Activated gamma-delta T cell (primary cell): ENCODE results near the gene VPS26B.

ENCODE experiments used
- DNase-seq: peaks from one replicate; lab custom pipeline; 2025; lab: John Stamatoyannopoulos, UW

VPS26B gene

DNA sequence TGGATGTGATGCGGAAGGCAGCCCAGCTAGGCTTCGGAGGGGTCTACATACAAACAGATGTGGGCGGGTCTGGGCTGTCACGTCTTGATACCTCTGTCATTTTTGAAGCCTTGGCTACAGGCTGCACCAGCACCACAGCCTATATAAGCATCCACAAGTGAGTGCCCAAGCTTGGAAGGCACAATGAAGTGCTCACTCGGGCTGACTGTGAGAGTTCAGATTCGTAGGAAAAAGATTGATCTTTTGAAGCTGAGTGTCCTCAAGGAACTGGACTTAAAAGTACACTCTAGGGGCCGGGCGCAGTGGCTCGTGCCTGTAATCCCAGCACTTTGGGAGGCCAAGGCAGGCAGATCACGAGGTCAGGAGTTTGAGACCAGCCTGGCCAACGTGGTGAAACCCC, 32.6 kb downstream of the VPS26B start:
- DNase-seq = no peak

DNA sequence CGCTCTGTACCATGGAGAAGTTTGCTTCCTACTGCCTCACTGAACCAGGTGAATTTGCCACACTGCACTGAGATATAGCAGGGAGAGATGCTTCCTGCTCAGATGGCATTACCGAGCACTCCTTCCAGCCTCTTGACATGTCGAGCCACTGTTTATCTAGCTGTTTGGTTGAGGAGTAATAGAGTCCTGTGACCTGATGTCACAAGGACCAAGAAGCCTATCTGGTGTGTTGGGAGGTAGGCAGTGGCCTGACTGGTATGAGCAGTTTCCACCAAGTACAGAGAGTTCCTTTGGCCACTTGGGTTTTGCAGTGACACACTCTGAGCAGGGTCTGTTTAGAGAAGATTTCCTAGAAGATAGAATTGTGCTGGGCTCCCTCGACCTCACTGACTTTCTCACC, 34.1 kb downstream of the VPS26B start:
- DNase-seq = no peak

DNA sequence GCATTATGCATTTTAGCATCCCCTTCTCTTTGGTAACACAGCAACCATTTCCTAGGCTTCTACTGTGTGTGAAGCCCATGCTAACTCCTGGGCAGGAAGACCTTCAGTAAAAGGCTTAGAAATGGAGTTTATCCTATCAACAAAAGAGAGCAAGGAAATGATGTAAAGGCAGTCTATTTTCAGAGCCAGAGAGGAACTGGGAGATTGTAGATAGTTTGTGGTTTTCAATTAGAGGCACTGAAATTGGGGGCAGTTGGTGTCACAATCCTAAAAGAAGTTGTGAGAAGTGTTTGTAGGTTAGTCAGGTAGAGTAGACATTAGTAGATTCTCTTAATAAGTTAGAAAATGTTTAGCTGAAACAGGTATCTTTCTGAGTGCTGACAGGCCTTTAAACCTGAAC, 36.0 kb downstream of the VPS26B start:
- DNase-seq = no peak

DNA sequence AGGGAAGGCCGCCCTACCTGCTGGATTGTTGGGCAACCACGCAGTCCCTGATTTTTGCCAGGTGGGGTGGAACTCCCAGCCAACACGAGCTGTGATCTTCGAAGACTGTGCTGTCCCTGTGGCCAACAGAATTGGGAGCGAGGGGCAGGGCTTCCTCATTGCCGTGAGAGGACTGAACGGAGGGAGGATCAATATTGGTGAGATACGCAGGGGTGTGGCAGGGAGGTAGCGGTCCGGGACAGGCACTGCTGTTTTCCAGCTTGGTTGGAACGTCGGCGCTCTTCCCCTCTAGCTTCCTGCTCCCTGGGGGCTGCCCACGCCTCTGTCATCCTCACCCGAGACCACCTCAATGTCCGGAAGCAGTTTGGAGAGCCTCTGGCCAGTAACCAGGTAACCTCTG, 36.5 kb downstream of the VPS26B start:
- DNase-seq = no peak

GRCh38 chr11:134261626-134262488, 37.4 kb downstream of the VPS26B start:
- DNase-seq = no peak

DNA sequence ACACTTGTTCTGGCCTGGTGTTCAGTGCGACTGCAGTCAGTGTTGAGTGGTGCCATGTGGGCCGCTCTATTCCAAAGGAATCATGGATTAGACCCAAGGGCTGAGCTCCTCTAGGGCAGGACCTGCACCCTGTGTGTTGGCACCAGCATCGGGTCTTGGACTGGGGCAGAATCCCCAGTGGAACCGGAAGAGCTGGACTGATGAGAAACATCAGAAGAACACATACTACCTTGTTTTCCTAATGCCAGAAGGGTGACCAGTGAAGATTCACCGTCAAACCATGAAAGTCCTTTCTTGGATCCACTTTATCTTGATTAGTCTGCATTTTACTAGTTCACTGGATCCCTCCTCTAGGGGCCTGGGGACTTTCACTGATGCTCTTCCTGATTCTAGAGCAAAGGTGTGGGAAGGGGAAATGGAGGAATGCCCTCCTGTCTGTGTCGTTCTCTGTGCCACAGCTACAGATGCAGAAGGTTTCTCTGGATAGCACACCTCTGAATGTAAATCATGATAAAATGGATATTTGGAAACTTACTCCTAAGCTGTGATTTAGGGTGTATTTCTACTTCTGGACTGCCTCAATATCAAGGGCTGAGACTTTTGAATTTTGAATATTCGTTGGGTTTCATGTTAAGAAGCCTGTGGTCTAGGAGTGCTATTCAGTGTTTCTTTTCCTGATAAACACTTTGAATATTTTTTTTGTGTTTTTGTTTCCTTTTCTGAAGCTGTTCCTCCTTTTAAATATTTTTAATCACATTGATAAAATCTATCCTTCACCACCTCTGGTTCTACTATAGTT, 40.7 kb downstream of the VPS26B start:
- DNase-seq = no peak

DNA sequence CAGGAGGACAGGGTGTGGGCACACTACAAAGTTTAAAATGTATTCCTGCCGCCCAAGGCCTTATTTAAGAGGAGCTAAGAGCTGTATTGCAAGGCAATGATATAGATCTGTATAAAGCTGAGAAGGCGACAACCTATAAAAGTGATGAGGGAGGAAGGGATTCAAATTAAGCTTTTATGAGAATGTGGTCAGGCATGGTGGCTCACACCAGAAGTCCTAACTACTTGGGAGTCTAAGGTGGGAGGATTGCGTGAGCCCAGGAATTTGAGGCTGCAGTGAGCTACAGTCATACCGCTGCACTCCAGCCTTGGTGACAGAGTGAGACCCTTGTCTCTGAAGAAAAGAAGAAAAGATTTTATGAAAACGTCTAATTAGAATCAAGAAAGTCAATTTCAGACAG, 42.0 kb downstream of the VPS26B start:
- no peak for DNase-seq

DNA sequence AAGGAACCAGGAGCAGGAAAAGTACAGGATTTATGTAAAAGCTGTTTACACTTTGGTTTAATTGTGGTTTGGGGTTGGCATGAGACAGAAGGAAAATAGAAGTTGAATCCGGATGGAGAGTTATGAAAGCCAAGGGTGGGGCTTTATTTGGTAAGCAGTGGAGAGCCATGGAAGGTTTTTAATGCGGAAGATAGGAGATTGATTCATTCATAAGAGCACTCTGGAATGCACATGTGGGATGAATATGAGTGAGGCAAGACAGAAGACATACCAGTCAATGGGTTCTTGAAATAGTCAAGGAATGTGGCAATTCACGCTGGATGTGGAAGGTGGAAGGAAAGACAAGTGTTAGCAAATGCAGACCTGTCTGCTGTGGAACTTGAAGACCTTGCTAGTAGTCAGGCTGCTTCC, 42.4 kb downstream of the VPS26B start:
- no peak for DNase-seq

- no peak for DNase-seq
These were observed 43.0 kb downstream of the VPS26B start for GRCh38 chr11:134267461-134267860.

DNA sequence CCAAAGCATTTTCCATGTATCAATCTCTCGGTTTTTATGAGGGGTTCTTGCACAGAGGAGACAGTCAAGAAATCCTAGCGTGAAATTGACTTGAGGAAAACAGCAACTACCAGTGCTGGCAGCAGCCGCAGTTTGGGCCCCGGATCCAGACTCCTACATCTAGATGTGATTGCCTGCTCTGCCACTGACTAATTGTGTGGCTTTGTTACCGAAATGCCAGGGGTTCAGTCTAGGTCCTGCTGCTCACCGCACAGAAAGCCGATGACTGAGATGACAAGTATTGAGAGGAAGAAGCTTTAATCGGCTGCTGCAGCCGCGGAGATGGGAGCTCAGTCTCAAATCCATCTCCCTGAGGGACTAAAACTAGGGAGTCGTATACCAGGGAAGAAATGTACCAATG, 43.5 kb downstream of the VPS26B start:
- no peak for DNase-seq

DNA sequence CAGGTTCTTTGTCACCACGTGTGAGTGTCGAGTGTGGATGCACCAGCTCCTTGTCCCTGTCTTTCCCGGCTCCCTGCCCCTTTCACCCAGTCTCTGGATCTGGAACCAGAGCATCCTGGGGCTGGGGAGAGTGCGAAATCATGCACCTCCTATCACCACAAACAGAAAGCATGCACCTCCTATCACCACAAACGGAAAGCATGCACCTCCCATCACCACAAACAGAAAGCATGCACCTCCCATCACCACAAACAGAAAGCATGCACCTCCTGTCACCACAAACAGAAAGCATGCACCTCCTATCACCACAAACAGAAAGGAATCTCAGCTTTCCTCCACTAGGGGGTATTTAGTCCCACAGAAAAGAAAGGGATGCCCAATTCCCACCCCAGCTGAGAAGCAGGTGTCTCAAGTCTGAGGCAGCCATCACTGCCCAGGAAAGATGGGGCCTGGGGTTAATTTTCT, 45.8 kb downstream of the VPS26B start:
- no peak for DNase-seq

- DNase-seq = no peak
These were observed 47.5 kb downstream of the VPS26B start for GRCh38 chr11:134271978-134272377.

DNA sequence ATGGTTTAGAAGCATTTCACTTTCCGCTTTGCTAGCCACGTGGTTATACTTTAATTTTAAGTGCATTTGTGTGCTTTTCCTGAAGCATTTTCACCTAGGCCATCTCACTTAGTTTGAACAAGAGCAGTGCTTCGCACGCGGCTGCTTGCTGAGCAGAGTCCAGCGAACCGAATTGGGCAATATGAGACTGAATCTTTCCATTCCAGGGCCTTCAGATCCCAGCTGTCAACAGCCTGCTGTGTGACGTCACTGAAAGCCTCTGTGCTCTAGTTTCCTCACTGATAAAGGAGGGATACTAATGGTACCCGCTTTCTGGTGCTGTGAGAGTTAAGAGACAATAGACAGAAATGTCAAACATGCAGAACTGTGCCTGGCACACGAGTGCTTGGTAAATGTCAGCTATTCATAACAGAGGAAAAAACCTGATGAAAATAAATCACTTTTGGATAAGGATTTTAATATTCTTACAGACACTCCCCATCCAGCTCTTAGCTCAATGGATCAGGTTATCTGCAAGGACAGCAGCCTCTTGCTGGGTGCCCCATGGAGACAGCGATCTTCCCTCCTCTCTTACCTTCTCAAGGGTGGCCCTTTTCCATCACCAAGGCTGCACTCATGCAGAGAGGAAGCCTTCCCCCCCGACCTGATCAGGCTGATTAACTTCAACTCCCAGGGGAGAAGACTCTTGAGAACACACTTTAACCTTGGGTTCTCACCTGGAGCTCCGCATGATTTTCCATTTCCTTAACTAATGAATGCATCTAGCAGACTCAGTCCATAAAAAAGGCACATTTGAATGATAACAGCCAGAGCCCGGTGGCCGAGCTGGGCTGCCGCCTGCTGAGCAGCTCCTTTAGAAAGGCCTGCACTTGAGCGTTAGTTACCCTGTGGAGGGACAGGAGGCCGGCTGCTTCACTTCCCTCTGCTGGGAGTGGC, 48.2 kb downstream of the VPS26B start:
- DNase-seq = no peak

DNA sequence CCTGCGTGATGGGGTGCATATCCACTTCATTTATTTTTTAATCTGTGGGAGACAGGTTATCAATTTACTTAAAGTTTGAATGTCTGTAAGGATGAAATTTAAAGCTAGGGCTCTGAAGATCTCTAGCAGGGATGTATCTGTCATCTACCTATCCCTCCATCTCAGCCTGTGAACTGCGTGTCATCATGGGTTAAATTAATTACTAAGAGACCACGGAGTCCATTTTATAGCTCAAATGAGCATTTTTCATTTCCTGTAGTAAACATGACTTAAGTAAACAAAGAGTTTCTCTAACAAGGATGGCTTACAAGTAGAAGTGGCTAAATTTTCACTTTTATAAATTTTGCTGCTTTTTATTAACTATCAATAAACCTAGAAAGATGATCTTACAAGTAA, 48.8 kb downstream of the VPS26B start:
- no peak for DNase-seq

GRCh38 chr11:134275188-134275533, 50.7 kb downstream of the VPS26B start:
- no peak for DNase-seq

DNA sequence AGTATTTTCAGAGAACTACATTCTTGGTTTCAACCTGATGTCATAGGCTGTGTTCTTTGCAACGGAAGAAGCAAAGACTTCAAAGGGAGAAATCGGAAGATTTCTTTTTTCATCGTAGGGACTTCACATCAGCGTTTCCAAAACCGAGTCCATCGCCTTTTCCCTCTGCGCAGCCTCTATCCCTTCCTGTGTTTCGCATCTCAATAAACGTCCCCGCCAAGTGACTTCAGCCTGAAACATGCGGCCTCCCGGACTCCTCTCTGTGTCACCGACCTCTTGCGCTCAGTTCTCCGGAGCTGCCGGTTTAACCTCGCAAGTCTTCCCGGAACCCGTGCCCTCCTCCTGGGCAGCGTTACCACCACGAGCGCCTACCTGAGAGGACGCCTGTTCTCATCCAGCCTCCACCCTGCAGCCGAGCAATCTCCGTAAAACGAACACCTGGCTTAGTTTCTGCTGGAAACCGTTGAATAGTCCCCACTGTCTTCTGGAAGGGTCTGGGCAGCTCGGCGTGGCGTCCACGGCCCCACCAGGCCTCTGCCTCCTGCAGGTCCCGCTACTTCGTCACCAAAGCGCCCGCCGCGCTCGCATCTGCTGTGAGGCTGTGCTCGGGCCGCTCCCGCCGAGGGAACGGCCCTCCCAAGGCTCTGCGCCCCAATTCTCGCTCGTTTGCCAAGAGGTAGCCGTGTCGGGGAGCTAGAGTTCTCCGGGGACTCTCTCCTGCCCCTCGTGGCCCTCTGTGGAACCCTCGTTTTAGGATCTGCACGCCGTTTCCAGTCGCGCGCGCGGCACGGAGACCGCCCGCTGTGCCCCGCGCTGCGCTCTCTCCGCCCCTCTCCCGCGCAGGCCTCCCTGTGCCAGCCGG, 51.3 kb downstream of the VPS26B start, which contains the start of gene GLB1L3:
GLB1L3 (plus strand) TSS at position 846 of the 862 bp plus-strand sequence. CDS start 362 bp downstream, outside the sequence.
- DNase-seq = peak; percentile 30

DNA sequence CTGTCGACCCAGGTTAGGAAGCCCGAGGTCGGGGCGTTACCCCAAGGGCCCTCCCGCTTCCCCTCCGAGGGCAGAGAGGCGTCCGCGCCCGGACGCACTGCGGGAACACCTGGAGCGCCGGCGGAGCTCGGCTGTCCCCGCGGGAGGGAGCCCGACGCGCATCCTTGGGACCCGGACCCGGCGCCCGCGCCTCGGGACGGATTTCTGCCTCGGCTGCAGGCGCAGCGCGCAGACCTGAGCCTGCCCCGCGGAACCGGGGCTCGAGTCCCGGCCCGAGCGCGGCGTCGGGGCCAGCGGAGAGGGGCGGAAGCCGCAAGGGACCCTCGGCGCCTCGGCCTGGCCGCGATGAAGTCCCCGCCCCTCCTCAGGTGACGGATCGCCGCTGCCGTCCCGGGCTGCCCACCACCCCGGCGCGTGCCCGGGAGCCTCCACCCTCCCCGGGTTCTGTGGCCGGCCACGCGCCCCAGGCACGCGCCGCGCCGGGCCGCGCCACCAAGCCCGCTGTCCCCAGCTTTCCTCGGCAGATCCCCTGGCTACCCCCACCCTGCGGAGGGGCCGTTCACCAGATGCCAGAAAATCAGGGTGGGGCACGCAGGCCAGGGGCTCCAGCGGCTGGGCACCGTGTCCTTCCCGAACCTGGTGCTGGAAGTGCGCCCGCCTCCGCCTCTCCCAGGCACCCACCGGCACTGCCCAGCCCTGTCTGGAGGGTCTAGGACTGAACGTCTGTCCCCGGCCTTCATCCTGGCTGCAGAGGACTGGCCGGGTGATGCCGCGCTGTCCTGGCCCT, 52.1 kb downstream of the VPS26B start:
- no peak for DNase-seq

- DNase-seq = no peak
These were observed 52.9 kb downstream of the VPS26B start for GRCh38 chr11:134277183-134278001.

DNA sequence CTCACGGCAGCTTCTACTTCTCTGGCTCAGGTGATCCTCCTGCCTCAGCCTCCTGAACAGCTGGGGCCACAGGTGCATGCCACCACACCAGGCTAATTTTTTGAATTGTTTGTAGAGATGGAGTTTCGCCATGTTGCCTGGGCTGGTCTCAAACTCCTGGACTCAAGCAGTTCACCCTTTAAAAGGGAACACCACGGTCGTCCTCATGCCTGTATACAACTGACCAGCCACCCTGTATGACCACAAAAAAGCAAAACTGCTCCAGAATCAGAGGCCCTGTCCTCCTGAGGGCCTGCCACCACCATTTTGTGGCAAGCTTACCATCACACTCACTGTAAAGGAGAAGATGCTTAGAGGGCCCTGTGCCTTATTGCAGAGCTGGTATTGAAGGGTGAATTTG, 53.9 kb downstream of the VPS26B start:
- DNase-seq = no peak
